NCI-H526 treated with DMSO at 0.1 percent for 48 hours (cell line): ENCODE results near the gene TASL.
"Not testable (repeated sequence)": the region's sequence is repeated elsewhere in the genome, so short reads cannot be mapped to it uniquely, and the experiment has no call there.

ENCODE experiments used
- DNase-seq: peaks from one replicate; lab custom pipeline; 2025; lab: John Stamatoyannopoulos, UW

TASL gene

DNA sequence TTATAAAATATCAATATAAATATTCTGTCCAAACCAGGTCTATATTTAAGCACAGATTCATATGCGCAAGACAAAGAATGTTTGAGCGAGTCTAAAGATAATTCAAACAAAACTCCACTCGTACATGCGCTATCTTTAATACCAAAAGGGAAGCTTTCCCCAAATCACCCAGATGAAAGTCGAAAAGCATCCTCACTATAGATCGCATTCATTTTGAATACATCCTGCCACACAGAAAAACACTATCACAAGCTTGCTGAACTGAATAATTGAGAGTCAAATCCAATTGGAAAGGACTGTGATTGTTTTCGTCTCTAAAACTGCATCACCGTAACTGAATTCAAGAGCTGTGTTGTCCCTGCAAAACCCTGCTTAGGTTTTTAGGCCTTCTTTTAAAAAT is 685 bp downstream of the TASL start:
- no peak for DNase-seq

GRCh38 chrX:30573125-30573524 is 4.4 kb downstream of the TASL start:
- no peak for DNase-seq

DNA sequence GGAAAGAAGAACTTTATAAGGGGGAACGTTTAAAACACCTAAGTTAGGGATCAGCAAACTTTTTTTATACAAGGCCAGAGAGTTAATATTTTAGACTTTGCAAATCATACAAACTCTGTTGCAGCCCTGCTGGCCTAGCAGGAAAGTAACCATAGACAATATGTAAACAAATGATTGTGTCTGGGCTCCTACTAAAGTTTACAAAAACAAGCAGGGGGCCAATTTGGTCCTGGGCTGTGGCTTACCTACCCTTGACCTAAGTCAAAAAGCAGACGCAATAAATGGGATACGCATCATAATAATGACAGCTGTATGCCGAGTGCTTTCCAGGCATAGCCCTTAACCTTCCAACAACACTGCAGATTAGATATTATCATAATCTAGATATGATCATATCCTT is 4.9 kb downstream of the TASL start:
- DNase-seq, result no peak

GRCh38 chrX:30572004-30572403 is 5.6 kb downstream of the TASL start:
- no peak for DNase-seq

DNA sequence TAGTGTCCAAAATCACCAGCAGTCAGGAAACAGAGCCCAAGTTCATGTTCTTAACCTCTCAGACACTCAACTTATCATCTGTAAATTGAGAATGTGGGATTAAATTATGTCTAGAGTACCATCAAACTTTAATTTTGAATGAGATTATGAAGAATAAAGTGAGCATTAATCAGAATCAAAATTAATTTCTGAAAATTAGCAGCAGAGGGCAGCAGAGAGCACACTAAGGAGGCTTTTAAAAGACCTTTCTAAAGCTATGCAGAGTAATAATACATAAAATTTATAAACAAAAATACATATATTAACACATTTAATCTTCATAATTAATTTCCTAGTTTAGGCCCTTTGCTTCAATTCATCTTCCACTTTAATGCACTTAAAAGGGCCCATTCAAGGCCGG is 7.1 kb downstream of the TASL start:
- DNase-seq, result no peak

DNA sequence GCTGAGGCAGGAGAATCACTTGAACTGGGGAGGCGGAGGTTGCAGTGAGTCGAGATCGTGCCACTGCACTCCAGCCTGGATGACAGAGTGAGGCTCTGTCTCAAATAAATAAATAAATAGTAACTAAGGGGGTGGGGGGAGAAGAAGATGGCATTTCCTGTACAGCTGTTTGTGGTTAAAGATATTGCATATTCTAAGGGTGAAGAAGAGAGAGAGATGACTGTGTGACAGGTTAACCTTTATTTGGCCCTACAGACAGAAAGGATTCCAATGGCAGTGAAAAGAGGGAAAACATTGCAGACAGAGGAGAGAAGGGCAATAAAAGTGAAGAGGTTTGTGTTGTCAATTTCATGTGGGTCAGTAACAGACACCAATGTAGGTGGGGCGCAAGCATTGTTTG is 9.4 kb downstream of the TASL start:
- DNase-seq, result no peak

DNA sequence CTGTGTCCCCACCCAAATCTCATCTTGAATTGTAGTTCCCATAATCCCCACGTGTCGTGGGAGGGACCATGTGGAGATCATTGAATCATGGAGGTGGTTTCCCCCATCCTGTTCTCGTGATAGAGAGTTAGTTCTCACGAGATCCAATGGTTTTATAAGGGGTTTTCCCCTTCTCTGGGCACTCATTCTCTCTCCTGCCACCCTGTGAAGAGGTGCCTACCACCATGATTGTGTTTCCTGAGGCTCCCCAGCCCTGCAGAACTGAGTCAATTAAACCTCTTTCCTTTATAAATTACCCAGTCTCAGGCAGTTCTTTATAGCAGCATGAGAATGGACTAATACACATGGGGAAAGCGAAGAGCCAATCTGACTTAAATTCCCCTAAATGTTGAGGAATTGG is 14.5 kb downstream of the TASL start:
- not testable (repeated sequence) for DNase-seq

DNA sequence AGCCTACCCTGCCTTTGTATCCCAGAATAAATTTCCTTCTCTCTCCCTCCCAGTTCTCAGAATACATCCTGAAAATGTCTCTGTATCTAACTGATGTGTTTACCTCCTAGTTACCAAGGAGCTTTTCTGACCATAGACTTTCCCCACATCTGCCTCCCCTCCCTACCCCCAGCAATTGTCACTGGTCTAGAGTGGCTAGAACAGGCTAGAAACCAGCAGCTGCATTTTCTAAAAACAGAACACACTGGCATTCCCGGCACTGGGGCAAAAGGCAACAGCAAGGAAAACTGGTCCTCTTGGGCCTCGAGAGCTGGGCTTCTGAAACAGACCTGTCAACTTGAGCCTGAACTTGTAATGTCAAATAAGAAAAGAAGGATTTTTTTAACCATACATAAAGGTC is 16.4 kb downstream of the TASL start:
- no peak for DNase-seq

GRCh38 chrX:30538271-30538670 is 39.3 kb downstream of the TASL start:
- DNase-seq, result no peak

DNA sequence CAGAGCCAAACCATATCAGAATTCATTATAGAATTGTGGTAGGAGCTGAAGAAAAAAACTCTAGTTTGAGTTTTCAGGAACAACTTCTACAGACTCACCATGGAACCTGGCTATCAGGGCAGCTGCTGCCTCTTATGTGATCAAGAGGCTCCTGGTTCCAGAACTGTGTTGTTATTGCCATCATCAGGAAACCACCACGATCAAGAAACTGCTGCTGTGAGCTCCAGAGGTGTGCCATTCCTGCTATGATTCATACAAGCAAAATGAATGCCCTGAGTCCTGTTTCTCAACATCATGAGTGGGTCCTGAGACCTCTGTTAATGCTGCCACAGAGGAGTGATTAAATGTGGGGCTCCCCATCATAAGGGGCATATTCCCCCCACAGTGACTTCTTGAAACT is 43.7 kb downstream of the TASL start:
- DNase-seq, result no peak

DNA sequence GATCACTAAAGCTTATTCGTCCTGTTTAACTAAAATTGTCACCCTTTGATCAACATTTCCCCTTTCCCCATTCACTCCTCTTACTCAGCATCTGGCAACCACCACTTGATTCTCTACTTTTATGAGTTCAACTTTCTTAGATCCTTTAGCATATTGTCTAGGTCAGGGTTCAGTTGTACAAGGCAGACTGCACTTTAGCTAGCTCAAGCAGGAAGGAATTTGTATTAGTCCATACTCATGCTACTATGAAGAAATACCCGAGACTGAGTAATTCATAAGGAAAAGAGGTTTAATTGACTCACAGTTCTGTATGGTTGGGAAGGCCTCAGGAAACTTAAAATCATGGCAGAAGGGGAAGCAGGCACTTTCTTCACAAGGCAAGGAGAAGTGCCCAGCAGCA is 44.3 kb downstream of the TASL start:
- no peak for DNase-seq

GRCh38 chrX:30530606-30531005 is 47.0 kb downstream of the TASL start:
- DNase-seq, result no peak

- DNase-seq, result no peak
These were observed 51.8 kb downstream of the TASL start for GRCh38 chrX:30525732-30526131.

DNA sequence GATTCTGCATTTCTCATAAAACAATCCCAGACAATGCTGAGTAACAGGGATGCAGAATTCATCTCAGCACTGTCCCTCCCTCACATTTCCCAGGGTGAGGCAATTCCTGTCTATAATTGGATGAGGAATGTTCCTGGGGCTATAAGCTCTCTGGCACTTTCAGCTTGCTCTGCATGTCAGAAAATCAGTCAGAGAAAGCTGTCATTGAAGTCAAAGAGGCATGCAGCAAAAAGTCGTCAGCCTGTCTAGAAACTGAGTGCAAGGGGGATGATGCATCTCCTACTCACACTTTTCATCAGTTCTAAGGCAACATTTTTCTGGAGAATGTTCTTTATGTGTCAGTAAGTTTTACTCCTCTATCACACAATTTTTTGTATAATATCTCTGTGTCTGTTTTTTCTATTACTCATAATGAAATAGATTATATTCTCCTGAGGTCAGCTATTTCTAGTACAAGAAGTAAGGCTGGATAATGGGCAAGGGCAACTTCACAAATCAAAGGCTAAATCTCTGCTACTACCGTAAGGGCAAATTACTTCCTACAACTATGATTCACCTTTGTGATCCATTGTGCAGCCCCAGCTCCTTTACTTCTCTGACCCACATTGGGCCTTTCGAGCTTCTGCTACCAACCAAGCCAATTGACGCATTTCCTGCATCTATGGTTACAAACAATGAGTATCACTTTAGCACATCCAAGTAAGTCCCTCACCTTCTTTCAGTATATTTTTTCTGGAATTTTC is 56.0 kb downstream of the TASL start:
- no peak for DNase-seq

GRCh38 chrX:30513284-30513683 is 64.3 kb downstream of the TASL start:
- DNase-seq, result no peak
